ENCODE results near the gene DDX39A. TPM values are rescaled to one million over a fixed set of nuclear protein-coding genes. Genes with fewer than 3 reads are reported as not detected.

DDX39A gene
- total RNA-seq, 2 experiments from 2014 or later = 296 to 299 TPM

GRCh38 chr19:14369399-14370168 lies 49.6 kb downstream of the DDX39A start:
- Histone ChIP-seq H3K27me3 (ENCODE audit: control insufficient read depth in 1 of 2, insufficient read depth in 2 of 2, low read length in 2 of 2) (no peaks in the 10 kb centered on the region), H3K9me3 (ENCODE audit: control insufficient read depth in 1 of 2, insufficient read depth in 1 of 2, low read length in 2 of 2) (no peaks in the 10 kb centered on the region), H3K4me3 (ENCODE audit: low read length) (peak overlapping the region; percentile 48), H3K27ac (ENCODE audit: low read depth in 1 of 2, low read length in 2 of 2) (peak overlapping the region; percentile 97 to 99), H3K4me1 (ENCODE audit: insufficient read depth, low read length) (peaks cover 98% of the 10 kb centered on the region), H3K36me3 (ENCODE audit: insufficient read depth, low read length) (no peaks in the 10 kb centered on the region)
- Mint-ChIP-seq H3K9me3 (no peaks in the 10 kb centered on the region), H3K4me3 (peak overlapping the region; percentile 89), H3K4me1 (ENCODE audit: low read depth) (peaks cover 59% of the 10 kb centered on the region), H3K27me3 (no peaks in the 10 kb centered on the region), H3K27ac (peak overlapping the region; percentile 84), H3K36me3 (ENCODE audit: low read depth) (no peaks in the 10 kb centered on the region)
- no peak for TF ChIP-seq CTCF (IDR thresholded peaks at IDR 0.05)
- ATAC-seq (ENCODE audit: poor library complexity) = peak; percentile 58
- POLR2A ChIA-PET = interaction anchor here (1.2 to 14.1 kb wide), 5 partner anchors 12 to 233 kb away, joined by 3 to 240 read pairs (median 7); partner anchors contain the start of genes ADGRE5 and ASF1B
- intact Hi-C loops (cut with DNase I, micrococcal nuclease) = loop anchor here in 1 of 2 experiments (1.0 to 10.0 kb wide), 2 partner anchors 12 to 235 kb away; partner anchors contain the start of genes ADGRE5 and ASF1B
- CTCF ChIA-PET = interaction anchor here (0.9 to 3.4 kb wide), 7 partner anchors 8 to 233 kb away, joined by 3 to 30 read pairs (median 9); partner anchors contain the start of genes ADGRE5 and ASF1B
- DNase-seq = peak; percentile 57 to 97 (median 78)

- Mint-ChIP-seq H3K4me1 (ENCODE audit: low read depth) (peaks cover 57% of the 10 kb centered on the region), H3K4me3 (peak overlapping the region; percentile 43), H3K36me3 (ENCODE audit: low read depth) (no peaks in the 10 kb centered on the region), H3K27me3 (no peaks in the 10 kb centered on the region), H3K9me3 (no peaks in the 10 kb centered on the region), H3K27ac (peak overlapping the region; percentile 84)
- no peaks in the 10 kb centered on the region for H3K36me3 ChIP-seq (ENCODE audit: insufficient read depth, low read length)
- peaks cover 96% of the 10 kb centered on the region for H3K4me1 ChIP-seq (ENCODE audit: insufficient read depth, low read length)
- DNase-seq = peak in 5 of 14 experiments; percentile 28 to 94 (median 83)
- POLR2A ChIA-PET = interaction anchor here (1.6 to 14.1 kb wide), 3 partner anchors 7 to 38 kb away, joined by 3 to 240 read pairs (median 17); partner anchors contain the start of gene ADGRE5
- peak; percentile 28 for ATAC-seq (ENCODE audit: poor library complexity)
- intact Hi-C loops (cut with DNase I, micrococcal nuclease) = loop anchor here in 1 of 2 experiments (10.0 kb wide), 1 partner anchor 233 kb away; the partner anchor contains the start of gene ASF1B
- CTCF ChIA-PET = interaction anchor here (3.0 to 3.4 kb wide), 3 partner anchors 12 to 231 kb away, joined by 13 to 30 read pairs (median 15); partner anchors contain the start of genes ADGRE5 and ASF1B
- no peak overlapping the region for H3K4me3 ChIP-seq (ENCODE audit: low read length)
- no peaks in the 10 kb centered on the region for H3K9me3 ChIP-seq (ENCODE audit: control insufficient read depth in 1 of 2, insufficient read depth in 1 of 2, low read length in 2 of 2)
- no peaks in the 10 kb centered on the region for H3K27me3 ChIP-seq (ENCODE audit: control insufficient read depth in 1 of 2, insufficient read depth in 2 of 2, low read length in 2 of 2)
- TF ChIP-seq CTCF (IDR thresholded peaks at IDR 0.05) = no peak
- peak overlapping the region; percentile 97 to 99 for H3K27ac ChIP-seq (ENCODE audit: low read depth in 1 of 2, low read length in 2 of 2)
These were observed 51.1 kb downstream of the DDX39A start for GRCh38 chr19:14368011-14368513.

GRCh38 chr19:14367016-14367415 lies 52.1 kb downstream of the DDX39A start:
- peak overlapping the region; percentile 82 for H3K4me3 Mint-ChIP-seq
- intact Hi-C loops (cut with DNase I, micrococcal nuclease) = loop anchor here (2.0 to 10.0 kb wide), 3 partner anchors 14 to 232 kb away; partner anchors contain the start of genes ADGRE5 (in 1 of the 2), ASF1B (in 1 of the 2) and DDX39A (in 1 of the 2)

More at GRCh38 chr19:14367016-14367415, 52.1 kb downstream of the DDX39A start:
- Mint-ChIP-seq H3K36me3 (ENCODE audit: low read depth) (no peaks in the 10 kb centered on the region), H3K27ac (peak overlapping the region; percentile 84), H3K9me3 (no peaks in the 10 kb centered on the region), H3K27me3 (no peaks in the 10 kb centered on the region), H3K4me1 (ENCODE audit: low read depth) (peaks cover 62% of the 10 kb centered on the region)
- Histone ChIP-seq H3K27me3 (ENCODE audit: control insufficient read depth in 1 of 2, insufficient read depth in 2 of 2, low read length in 2 of 2) (no peaks in the 10 kb centered on the region), H3K4me1 (ENCODE audit: insufficient read depth, low read length) (peaks cover 95% of the 10 kb centered on the region), H3K9me3 (ENCODE audit: control insufficient read depth in 1 of 2, insufficient read depth in 1 of 2, low read length in 2 of 2) (no peaks in the 10 kb centered on the region), H3K27ac (ENCODE audit: low read depth in 1 of 2, low read length in 2 of 2) (peak overlapping the region; percentile 97 to 99), H3K36me3 (ENCODE audit: insufficient read depth, low read length) (no peaks in the 10 kb centered on the region), H3K4me3 (ENCODE audit: low read length) (no peak overlapping the region)
- ChIA-PET CTCF (interaction anchor here (1.4 to 5.9 kb wide), 4 partner anchors 15 to 230 kb away, joined by 9 to 93 read pairs (median 14); partner anchors contain the start of genes ADGRE5 and ASF1B), POLR2A (interaction anchor here (1.1 to 14.1 kb wide), 11 partner anchors 8 to 230 kb away, joined by 3 to 240 read pairs (median 7); partner anchors contain the start of genes ADGRE5, ASF1B, DDX39A and PKN1)
- TF ChIP-seq CTCF (IDR thresholded peaks at IDR 0.05) = no peak
- no peak for ATAC-seq (ENCODE audit: poor library complexity)
- no peak for DNase-seq
